ENCODE measurements around the gene GLTP.
A peak's percentile ranks its signal among the peaks of the same experiment; 100 is the strongest.

GLTP gene

GRCh38 chr12:109844983-109845823 lies 35.1 kb downstream of the GLTP start:
- peak; percentile 75 to 86 for DNase-seq (ENCODE audit: low read depth in 2 of 2)

- no peak for DNase-seq (ENCODE audit: low read depth in 2 of 2)
Observed at GRCh38 chr12:109844091-109844490, 36.2 kb downstream of the GLTP start.

GRCh38 chr12:109842021-109842420 lies 38.3 kb downstream of the GLTP start:
- no peak for DNase-seq (ENCODE audit: low read depth in 2 of 2)

GRCh38 chr12:109841356-109841755 lies 39.0 kb downstream of the GLTP start:
- no peak for DNase-seq (ENCODE audit: low read depth in 2 of 2)

- DNase-seq (ENCODE audit: low read depth in 2 of 2) = no peak
Observed at GRCh38 chr12:109840305-109841074, 39.9 kb downstream of the GLTP start.

GRCh38 chr12:109839444-109839843 lies 40.9 kb downstream of the GLTP start:
- no peak for DNase-seq (ENCODE audit: low read depth in 2 of 2)

- no peak for DNase-seq (ENCODE audit: low read depth in 2 of 2)
Observed at GRCh38 chr12:109836916-109837315, 43.4 kb downstream of the GLTP start.

- DNase-seq (ENCODE audit: low read depth in 2 of 2) = no peak
Observed at GRCh38 chr12:109835827-109836226, 44.5 kb downstream of the GLTP start.

GRCh38 chr12:109833307-109834189 lies 46.8 kb downstream of the GLTP start, which contains the start of gene TRPV4:
Gene TRPV4, minus strand, starts transcription at chr12:109833398. Its CDS starts 18,602 bp downstream, at chr12:109814796.
- no peak for DNase-seq (ENCODE audit: low read depth in 2 of 2)

GRCh38 chr12:109832541-109833306 lies 47.6 kb downstream of the GLTP start:
- no peak for DNase-seq (ENCODE audit: low read depth in 2 of 2)

- DNase-seq (ENCODE audit: low read depth in 2 of 2) = no peak
Observed at GRCh38 chr12:109831929-109832328, 48.4 kb downstream of the GLTP start.

- DNase-seq (ENCODE audit: low read depth in 2 of 2) = no peak
Observed at GRCh38 chr12:109831365-109831764, 49.0 kb downstream of the GLTP start.

- DNase-seq (ENCODE audit: low read depth in 2 of 2) = no peak
Observed at GRCh38 chr12:109830718-109831117, 49.6 kb downstream of the GLTP start.

GRCh38 chr12:109830267-109830666 lies 50.1 kb downstream of the GLTP start:
- DNase-seq (ENCODE audit: low read depth in 2 of 2) = no peak

- DNase-seq (ENCODE audit: low read depth in 2 of 2) = no peak
Observed at GRCh38 chr12:109829667-109830066, 50.7 kb downstream of the GLTP start.

GRCh38 chr12:109828754-109829511 lies 51.4 kb downstream of the GLTP start:
- DNase-seq (ENCODE audit: low read depth in 2 of 2) = no peak

- no peak for DNase-seq (ENCODE audit: low read depth in 2 of 2)
Observed at GRCh38 chr12:109827566-109828550, 52.5 kb downstream of the GLTP start.

- DNase-seq (ENCODE audit: low read depth in 2 of 2) = no peak
Observed at GRCh38 chr12:109827080-109827479, 53.3 kb downstream of the GLTP start.

- no peak for DNase-seq (ENCODE audit: low read depth in 2 of 2)
Observed at GRCh38 chr12:109824731-109825130, 55.6 kb downstream of the GLTP start.
